GM19035 (cell line): ENCODE data around the gene TOMM34.

Experiments used
- ATAC-seq: cut with Tn5 transposase; IDR thresholded peaks from one replicate; pipeline ENCODE4 v1.9.1; 2021; ENCODE audit not compliant: unreplicated experiment

Gene TOMM34

GRCh38 chr20:44897133-44897532 is 63.1 kb downstream of the TOMM34 start:
- ATAC-seq: no peak

- no peak for ATAC-seq
Measured at GRCh38 chr20:44896583-44896982, 63.6 kb downstream of the TOMM34 start.

DNA sequence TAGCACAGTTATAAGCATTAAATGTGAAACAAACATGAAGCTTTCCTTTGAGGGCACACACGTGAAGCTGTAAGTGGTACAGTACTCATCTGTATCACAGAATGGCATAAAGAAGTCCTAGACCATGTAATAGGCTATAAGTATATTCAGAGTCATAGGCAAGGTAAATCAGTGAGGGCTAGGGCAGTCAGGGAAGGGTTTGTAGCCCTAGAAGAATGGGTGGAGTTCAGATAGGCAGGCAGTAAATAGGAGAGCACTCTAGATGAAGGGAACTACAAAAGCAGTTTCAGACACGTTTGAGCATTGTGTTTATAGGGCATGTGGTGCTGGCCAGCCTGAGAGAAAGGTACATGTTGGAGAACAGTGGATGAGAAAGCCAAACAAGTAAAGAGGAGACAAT is 65.2 kb downstream of the TOMM34 start:
- ATAC-seq: no peak
